Activated naive CD8-positive, alpha-beta T cell treated with anti-CD3 and anti-CD28 coated beads, Interleukin-2, amount 10 ng/mL, durations not matched to agents 7 days and 5 days (primary cell): Measurements from ENCODE around the gene LYSET. TPM values are rescaled to one million over a fixed set of nuclear protein-coding genes. Genes with fewer than 3 reads are reported as not detected.
A peak's percentile ranks its signal among the peaks of the same experiment; 100 is the strongest.
"Not testable (repeated sequence)": the region's sequence is repeated elsewhere in the genome, so short reads cannot be mapped to it uniquely, and the experiment has no call there.

ENCODE experiments used
- ATAC-seq: fragments of 150-1000 bp; cut with Tn5 transposase; one replicate; pipeline ENCODE4 v1.10.0; 2021; ENCODE audit warnings: low read depth, moderate library complexity
- POLR2A ChIA-PET: fragments of 350-600 bp; sonication (Branson Sonifier 250); formaldehyde crosslinking; loops from one replicate; lab custom pipeline; 2021; ENCODE audit warnings: antibody characterized with exemption; lab: Charles Lee
- DNase-seq: peaks from one replicate; pipeline ENCODE4 v3.0.0; 2021
- H3K27ac Mint-ChIP-seq: one replicate; pipeline ENCODE4 v1.8.0; 2022; ENCODE audit warnings: mild to moderate bottlenecking, mixed read lengths
- H3K27me3 Mint-ChIP-seq: one replicate; pipeline ENCODE4 v1.8.0; 2022; ENCODE audit warnings: mild to moderate bottlenecking, moderate library complexity, mixed read lengths
- H3K36me3 Mint-ChIP-seq: one replicate; pipeline ENCODE4 v1.8.0; 2021; ENCODE audit warnings: mild to moderate bottlenecking, mixed read lengths
- H3K4me1 Mint-ChIP-seq: one replicate; pipeline ENCODE4 v1.8.0; 2021; ENCODE audit warnings: mixed read lengths
- H3K4me3 Mint-ChIP-seq: one replicate; pipeline ENCODE4 v1.8.0; 2022; ENCODE audit warnings: mild to moderate bottlenecking, moderate library complexity, mixed read lengths
- H3K9me3 Mint-ChIP-seq: one replicate; pipeline ENCODE4 v1.8.0; 2021; ENCODE audit warnings: mixed read lengths
- total RNA-seq, 2 experiments: library from RNA; stranded (reverse); gene quantifications; one replicate each; pipeline ENCODE4 v1.2.3, GENCODE V29; 2021

LYSET gene, protein sequence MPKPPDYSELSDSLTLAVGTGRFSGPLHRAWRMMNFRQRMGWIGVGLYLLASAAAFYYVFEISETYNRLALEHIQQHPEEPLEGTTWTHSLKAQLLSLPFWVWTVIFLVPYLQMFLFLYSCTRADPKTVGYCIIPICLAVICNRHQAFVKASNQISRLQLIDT
- 10 to 100 TPM; 11.9 to 12.7 TPM for total RNA-seq

DNA sequence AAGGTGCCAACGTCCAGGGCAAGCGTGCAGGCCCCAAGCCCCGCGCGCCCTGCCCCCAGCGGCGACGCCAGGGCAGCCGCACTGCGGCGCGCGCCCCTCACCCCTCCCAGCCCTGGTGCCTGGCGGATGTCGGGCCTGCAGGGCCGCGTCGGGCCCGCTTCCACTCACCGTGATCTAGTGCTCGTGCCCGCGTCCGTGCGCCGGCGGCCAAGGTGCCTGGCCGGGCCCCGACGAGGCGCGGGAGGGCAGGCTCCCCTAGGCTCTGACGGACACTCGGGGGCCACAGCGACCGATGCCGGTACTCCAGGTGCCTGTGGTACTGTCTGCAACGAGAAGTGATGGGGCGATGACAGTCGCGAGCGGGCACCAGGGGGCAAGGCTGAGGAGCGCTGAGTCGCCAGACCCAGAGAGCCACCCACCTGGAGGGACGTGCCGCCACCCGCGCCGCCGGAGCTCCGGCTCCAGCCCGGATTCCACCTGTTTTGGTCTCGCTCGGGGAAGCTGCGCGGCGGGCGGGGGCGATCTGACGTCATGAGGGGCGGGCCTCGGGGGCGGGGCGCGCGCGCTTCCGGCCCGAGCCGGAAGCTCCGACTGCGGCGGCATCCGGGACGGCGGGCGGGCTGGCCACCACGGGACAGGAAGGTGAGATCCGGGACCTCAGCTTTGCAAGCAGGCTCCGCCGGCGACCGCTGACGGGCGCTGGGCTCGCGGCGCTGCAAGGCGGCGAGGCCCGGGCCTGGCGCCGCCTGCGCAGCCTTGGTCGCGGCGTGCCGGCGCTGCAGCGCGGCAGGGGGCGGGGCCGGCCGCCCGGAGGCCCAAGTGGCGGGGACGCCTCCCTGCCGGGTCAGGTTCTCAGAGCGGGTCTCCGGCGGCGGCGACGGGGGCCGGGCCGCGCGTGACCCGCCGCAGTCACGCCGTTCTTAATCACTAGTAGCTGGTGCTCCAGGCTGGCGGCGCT is at the start of gene LYSET, which contains the start of gene MOAP1:
TSS of gene LYSET (plus strand) at position 927 of the 958 bp plus-strand sequence. CDS start 89 bp downstream, outside the sequence.
TSS of gene MOAP1 (minus strand) at position 507 of the 958 bp plus-strand sequence. CDS start 655 bp downstream, outside the sequence.
- peaks cover 13% of the 10 kb centered on the region for H3K36me3 Mint-ChIP-seq
- H3K27ac Mint-ChIP-seq: peak within 1 kb of the TSS; percentile 92
- DNase-seq (peak; percentile 91), ATAC-seq (peak; percentile 91)
- H3K4me3 Mint-ChIP-seq: peak within 1 kb of the TSS; percentile 97
- no peaks in the 10 kb centered on the region for H3K27me3 Mint-ChIP-seq
- POLR2A ChIA-PET: interaction anchor here (0.7 to 3.9 kb wide), 11 partner anchors 10 to 391 kb away, joined by 3 to 64 read pairs (median 5); partner anchors contain the start of genes GOLGA5, GON7 and UBR7
- H3K4me1 Mint-ChIP-seq: peaks cover 26% of the 10 kb centered on the region
- no peaks in the 10 kb centered on the region for H3K9me3 Mint-ChIP-seq

DNA sequence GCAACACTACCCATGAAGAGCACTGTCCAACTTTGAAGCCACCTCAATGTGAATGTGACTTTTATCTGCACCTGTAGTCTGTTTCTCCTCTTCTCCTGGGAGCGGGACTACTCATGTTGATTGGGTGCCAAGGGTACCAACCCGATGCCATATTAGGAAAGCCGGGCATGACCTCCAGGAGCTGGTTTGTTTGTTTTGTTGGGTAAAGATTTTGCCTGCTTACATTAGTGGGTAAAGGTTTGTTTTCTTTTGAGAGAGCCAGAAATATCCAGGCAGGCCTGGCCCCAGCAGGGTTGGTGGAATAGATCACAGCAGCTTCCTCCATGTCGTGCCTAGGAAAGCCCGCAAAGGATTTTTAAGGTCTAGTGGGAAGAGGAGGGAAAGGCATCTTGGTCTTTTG is 49.7 kb upstream of the LYSET start:
- ATAC-seq (no peak), DNase-seq (no peak)
- Mint-ChIP-seq H3K4me3 (no peak overlapping the region), H3K4me1 (peaks cover 2% of the 10 kb centered on the region), H3K27me3 (no peaks in the 10 kb centered on the region), H3K27ac (peak overlapping the region; percentile 4), H3K9me3 (no peaks in the 10 kb centered on the region), H3K36me3 (no peaks in the 10 kb centered on the region)
- POLR2A ChIA-PET: no interaction called here

DNA sequence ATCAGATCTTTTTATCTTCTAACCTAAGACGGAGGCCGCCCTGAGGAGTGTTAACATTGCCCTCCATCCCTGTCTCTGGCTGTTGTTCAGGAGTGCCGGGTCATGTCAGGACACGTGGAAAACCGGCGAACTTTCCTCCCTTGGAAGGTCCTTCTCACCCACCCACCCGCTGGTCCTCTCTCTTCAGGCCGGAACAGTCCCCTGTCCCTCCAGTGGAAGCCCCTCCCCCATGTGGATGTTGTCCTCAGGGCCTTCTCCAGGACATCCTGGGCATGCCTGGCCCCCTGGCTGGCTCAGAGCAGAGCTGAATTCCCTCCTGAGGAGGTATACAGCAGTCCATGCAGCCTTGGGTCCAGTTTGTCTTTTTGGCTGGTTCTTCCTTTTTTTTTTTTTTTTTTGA is 49.1 kb upstream of the LYSET start:
- POLR2A ChIA-PET: interaction anchor here (1.4 kb wide), 1 partner anchor 23 kb away, joined by 3 read pairs; no protein-coding TSS in a partner anchor
- no peak overlapping the region for H3K4me3 Mint-ChIP-seq
- peaks cover 2% of the 10 kb centered on the region for H3K4me1 Mint-ChIP-seq
- ATAC-seq (no peak), DNase-seq (no peak)
- no peaks in the 10 kb centered on the region for H3K36me3 Mint-ChIP-seq
- no peaks in the 10 kb centered on the region for H3K27me3 Mint-ChIP-seq
- H3K9me3 Mint-ChIP-seq: no peaks in the 10 kb centered on the region
- H3K27ac Mint-ChIP-seq: no peak overlapping the region

DNA sequence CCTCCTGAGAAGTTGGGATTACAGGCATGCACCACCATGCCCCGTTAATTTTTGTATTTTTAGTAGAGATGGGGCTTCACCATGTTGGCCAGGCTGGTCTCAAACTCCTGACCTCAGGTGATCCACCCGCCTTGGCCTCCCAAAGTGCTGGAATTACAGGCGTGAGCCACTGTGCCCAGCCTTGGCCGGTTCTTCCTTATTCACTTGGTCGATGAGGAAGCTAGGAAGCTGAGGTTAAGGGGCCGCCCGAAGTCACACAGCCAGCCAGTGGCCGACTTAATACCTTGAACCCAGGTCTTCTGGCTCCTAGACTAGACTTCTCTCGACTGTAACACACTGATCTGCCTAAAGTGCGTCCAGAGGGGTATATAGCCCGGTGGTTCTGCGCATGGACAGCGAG is 48.6 kb upstream of the LYSET start:
- not testable (repeated sequence) for H3K27ac Mint-ChIP-seq, H3K36me3 Mint-ChIP-seq, H3K9me3 Mint-ChIP-seq, DNase-seq, ATAC-seq, H3K4me1 Mint-ChIP-seq, H3K27me3 Mint-ChIP-seq, H3K4me3 Mint-ChIP-seq
- POLR2A ChIA-PET: interaction anchor here (1.4 kb wide), 1 partner anchor 24 kb away, joined by 3 read pairs; no protein-coding TSS in a partner anchor

DNA sequence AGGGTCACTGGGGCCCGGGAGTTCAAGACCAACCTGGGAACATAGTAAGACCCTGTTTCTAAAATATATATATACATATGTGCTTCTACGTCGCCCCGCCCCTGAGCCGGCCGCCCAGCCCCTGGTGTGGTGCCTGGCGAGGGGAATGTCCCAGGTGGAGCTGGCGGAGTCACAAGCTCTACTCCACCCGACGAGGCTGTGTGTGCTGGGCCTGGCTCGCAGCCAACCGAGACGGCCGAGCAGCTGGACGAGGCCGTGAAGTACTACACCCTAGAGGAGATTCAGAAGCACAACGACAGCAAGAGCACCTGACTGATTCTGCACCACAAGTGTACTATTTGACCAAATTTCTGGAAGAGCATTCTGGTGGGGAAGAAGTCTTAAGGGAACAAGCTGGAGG is 47.3 kb upstream of the LYSET start:
- Mint-ChIP-seq H3K9me3 (no peaks in the 10 kb centered on the region), H3K4me3 (no peak overlapping the region), H3K27ac (no peak overlapping the region), H3K27me3 (peaks cover 2% of the 10 kb centered on the region), H3K36me3 (no peaks in the 10 kb centered on the region), H3K4me1 (peaks cover 2% of the 10 kb centered on the region)
- DNase-seq: no peak
- POLR2A ChIA-PET: no interaction called here
- ATAC-seq: no peak

DNA sequence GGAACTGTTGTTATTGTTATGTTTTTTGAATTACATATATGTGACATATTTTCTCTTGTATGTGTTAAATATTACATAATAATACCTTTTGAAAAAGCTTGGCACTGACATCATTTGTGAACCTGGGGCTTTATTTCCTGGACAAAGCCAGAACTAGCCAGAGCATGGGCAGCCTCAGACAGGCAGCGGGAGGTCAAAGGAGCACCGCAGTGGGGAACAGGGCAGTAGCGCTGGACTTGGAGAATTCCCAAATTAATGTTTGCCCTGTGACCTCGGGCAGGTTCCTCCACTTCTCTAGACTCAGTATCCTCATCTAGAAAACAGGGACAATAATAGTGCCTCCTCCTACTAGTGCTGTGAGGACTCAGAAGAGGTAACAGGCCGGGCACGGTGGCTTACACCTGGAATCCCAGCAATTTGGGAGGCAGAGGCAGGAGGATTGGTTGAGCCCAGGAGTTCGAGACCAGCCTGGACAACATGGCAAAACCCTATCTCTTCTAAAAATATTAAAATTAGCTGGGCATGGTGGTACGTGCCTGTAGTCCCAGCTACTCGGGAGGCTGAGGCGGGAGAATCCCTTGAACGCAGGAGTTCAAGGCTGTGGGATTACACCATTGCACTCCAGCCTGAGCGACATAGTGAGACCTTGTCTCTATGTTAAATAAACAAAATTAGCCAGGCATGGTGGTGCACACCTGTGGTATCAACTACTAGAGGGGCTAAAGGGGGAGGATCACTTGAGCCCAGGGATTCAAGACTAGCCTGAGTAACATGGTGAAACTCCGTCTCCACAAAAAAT is 42.1 kb upstream of the LYSET start:
- peaks cover 2% of the 10 kb centered on the region for H3K4me1 Mint-ChIP-seq
- POLR2A ChIA-PET: no interaction called here
- H3K27me3 Mint-ChIP-seq: peaks cover 8% of the 10 kb centered on the region
- H3K4me3 Mint-ChIP-seq: no peak overlapping the region
- H3K36me3 Mint-ChIP-seq: no peaks in the 10 kb centered on the region
- ATAC-seq (no peak), DNase-seq (no peak)
- no peak overlapping the region for H3K27ac Mint-ChIP-seq
- H3K9me3 Mint-ChIP-seq: no peaks in the 10 kb centered on the region

DNA sequence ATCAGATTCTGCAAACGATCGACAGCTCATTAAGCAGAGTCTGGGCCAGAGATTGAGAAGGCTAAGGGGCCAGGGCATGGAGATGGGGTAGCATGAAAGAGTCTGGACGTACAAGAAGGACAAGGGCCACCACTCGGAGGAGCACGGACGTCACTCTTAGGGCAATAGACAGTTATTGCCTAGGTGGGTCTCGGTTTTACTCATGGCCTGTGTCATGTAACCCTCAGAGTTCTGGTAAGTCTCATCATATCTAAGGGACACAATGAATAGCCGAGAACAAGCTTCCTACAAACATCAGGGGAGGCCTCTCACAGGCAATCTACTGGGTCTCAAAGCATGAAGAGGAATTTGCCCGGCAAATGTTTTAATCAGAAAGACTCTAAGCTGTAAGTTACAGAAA is 39.0 kb upstream of the LYSET start:
- DNase-seq (no peak), ATAC-seq (no peak)
- H3K27ac Mint-ChIP-seq: no peak overlapping the region
- peaks cover 12% of the 10 kb centered on the region for H3K27me3 Mint-ChIP-seq
- H3K4me3 Mint-ChIP-seq: no peak overlapping the region
- H3K36me3 Mint-ChIP-seq: no peaks in the 10 kb centered on the region
- POLR2A ChIA-PET: no interaction called here
- peaks cover 4% of the 10 kb centered on the region for H3K4me1 Mint-ChIP-seq
- no peaks in the 10 kb centered on the region for H3K9me3 Mint-ChIP-seq

DNA sequence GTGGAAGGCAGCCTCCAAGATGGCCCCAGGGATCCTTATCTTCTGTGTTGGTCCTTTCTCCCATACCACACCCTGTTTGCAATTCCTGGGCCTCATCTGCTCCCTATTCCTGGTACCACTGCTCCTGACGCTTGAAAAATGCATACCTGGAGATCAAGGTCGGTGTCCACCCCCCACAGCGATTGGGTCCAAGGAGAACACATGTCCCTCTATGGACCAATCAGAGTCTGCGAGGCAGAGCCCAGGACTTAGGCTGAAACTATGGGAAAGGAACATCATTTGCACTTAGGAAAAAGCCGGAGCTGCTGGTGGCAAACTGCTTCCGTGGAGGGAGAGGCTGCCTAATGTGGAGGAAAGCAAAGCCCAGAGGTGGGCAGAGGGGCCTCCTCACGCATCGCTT is 36.1 kb upstream of the LYSET start:
- DNase-seq (no peak), ATAC-seq (no peak)
- Mint-ChIP-seq H3K4me3 (no peak overlapping the region), H3K36me3 (no peaks in the 10 kb centered on the region), H3K27ac (no peak overlapping the region), H3K27me3 (peaks cover 7% of the 10 kb centered on the region), H3K9me3 (no peaks in the 10 kb centered on the region), H3K4me1 (peaks cover 4% of the 10 kb centered on the region)
- POLR2A ChIA-PET: no interaction called here

DNA sequence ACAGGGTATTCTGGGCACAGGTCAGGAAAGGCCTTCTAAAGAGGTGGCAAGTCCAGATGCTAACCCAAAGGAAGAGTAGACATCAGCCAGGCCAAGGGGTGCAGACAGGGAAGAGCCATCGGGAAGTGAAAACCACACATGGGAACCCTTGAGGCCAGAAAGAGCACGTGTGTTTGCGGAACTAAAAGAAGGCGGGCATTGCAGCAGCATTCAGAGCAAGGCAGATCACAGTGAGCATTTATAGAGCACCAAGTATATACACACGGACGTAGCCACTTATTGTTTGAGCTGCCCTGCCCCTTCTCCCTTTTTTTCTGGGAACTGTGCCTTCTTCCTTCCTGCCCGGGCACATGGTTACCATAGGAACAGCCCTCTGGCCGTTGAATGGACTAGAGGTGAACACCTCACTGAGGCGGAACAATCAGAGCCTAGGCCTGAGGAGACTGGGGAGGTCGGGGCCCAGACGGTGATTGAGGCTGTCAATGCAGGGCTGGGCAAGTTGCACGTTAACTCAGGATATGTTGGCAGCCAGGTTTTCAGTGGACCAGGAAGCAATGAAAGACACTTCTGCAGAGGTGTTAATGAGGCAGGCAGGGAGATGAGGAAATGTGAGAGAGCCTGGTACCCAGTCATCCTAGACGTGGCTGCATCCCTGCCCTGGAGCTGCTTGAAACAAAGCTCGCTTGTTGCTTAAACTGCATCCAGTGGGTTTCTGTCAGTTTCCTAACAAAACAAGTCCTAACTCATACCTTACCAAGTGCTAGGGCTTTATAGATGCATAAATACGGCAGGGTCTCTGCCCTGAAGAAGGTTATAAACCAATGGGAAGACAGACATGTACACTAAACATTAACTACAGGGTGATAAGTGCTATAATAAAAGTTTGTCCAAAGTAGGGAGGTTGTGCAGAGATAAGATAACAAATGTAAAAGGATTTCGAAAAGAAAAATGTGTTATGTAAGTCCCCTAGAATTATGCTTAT is 34.6 kb upstream of the LYSET start:
- Mint-ChIP-seq H3K4me3 (no peak overlapping the region), H3K27ac (no peak overlapping the region), H3K27me3 (peaks cover 7% of the 10 kb centered on the region), H3K36me3 (no peaks in the 10 kb centered on the region), H3K4me1 (peaks cover 4% of the 10 kb centered on the region), H3K9me3 (no peaks in the 10 kb centered on the region)
- ATAC-seq (no peak), DNase-seq (no peak)
- POLR2A ChIA-PET: no interaction called here

DNA sequence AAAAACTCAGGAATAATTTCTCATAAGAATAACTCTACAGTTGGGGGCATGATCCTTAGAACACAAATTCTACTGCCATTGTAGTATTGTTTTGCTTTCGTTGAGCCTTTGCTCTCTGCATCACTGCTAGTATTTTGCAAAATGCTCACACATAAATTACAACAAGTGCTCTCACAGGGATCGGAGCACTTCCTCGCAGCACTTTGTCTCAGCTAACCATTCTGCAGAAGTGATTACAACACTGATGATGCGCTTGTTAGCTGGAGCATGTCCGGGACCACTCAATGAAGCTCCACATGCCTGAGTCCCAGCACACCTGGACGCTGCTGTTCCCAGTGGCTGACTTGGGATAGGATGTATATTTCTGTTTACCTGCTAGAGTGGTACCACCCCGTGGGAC is 32.0 kb upstream of the LYSET start:
- ATAC-seq (no peak), DNase-seq (no peak)
- Mint-ChIP-seq H3K27me3 (peaks cover 6% of the 10 kb centered on the region), H3K4me3 (no peak overlapping the region), H3K27ac (no peak overlapping the region), H3K36me3 (no peaks in the 10 kb centered on the region), H3K4me1 (peaks cover 4% of the 10 kb centered on the region), H3K9me3 (no peaks in the 10 kb centered on the region)
- POLR2A ChIA-PET: no interaction called here

DNA sequence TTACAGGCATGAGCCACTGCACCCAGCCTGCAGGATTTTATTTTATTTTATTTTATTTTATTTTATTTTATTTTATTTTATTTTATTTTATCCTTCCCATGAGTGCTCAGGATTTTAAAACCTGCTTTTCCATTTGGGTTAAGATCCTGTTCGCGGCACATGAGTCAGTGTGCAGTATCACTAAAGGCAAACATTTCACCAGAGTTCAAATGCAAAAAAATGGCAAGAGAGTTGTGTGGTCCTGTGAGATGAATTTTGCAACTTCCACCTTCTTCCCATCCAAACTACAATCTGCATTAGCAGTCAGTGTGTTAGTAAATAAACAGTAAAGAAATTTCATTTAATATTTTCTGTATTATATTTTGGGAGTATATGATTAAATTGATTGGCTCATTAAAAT is 29.4 kb upstream of the LYSET start:
- Mint-ChIP-seq H3K4me1 (no peaks in the 10 kb centered on the region), H3K36me3 (no peaks in the 10 kb centered on the region), H3K27me3 (peaks cover 2% of the 10 kb centered on the region), H3K27ac (no peak overlapping the region), H3K4me3 (no peak overlapping the region), H3K9me3 (no peaks in the 10 kb centered on the region)
- POLR2A ChIA-PET: no interaction called here
- ATAC-seq (no peak), DNase-seq (no peak)

DNA sequence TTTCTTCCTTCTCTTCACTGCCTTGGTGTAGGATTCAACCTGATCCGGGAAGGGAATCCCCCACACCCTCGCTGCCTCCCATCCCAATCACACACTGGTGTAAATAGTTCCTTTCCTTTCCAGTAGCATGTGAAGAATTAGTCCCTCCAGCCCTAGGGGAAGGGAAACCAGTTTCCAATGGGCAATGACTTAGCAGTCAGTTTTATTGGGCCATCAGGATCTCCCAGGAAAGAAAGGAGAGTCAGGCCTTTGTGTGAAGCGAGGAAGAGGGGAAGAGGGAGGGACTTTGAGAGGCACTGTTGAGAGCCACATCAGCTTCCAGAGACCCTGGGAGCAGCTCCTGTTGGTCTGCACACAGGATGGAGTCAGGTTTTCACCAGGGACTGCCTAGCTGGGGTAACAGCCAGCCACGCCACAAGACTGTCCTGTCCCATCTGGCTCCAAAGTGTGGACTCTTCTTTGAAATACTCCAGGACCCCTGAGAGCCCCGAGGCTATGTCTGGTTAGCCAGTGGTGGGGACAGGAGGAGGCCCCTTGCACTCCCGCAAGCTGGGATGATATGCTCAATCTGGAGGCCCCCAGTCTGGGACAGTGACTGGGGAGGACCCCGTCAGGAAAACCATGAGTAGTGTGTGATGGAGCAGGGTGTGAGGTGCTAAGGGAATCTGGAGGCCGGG is 28.3 kb upstream of the LYSET start:
- Mint-ChIP-seq H3K36me3 (no peaks in the 10 kb centered on the region), H3K4me1 (no peaks in the 10 kb centered on the region), H3K27me3 (peaks cover 2% of the 10 kb centered on the region), H3K9me3 (no peaks in the 10 kb centered on the region), H3K4me3 (no peak overlapping the region), H3K27ac (no peak overlapping the region)
- POLR2A ChIA-PET: interaction anchor here (0.7 kb wide), 1 partner anchor 17 kb away, joined by 3 read pairs; no protein-coding TSS in a partner anchor
- ATAC-seq: no peak
- DNase-seq: no peak
